Psoas muscle (tissue), 8 donors: ENCODE results near the gene HOXA11. TPM values are rescaled to one million over a fixed set of nuclear protein-coding genes. Genes with fewer than 3 reads are reported as not detected.
A peak's percentile ranks its signal among the peaks of the same experiment; 100 is the strongest.

Source experiments
- ATAC-seq, 4 donors: fragments of 200-7000 bp; cut with Tn5 transposase; one replicate each; pipeline ENCODE4 v1.9.1; 2020; ENCODE audit warnings: moderate library complexity in 3 of 4, mild to moderate bottlenecking in 2 of 4
- DNase-seq, 2 donors: peaks; one replicate each; pipeline ENCODE4 v3.0.0-alpha.2; 2020
- H3K27ac ChIP-seq: fragments of 200-600 bp; one replicate; pipeline ENCODE4 v1.8.0; 2022
- H3K27me3 ChIP-seq, 3 donors: fragments of 200-600 bp in 1 of 3; one replicate each; pipeline versions ENCODE4 v1.6.1 to v1.8.0; 2013 to 2022; ENCODE audit warnings: low read length in 2 of 3, mild to moderate bottlenecking in 2 of 3, moderate library complexity in 1 of 3; ENCODE audit not compliant: insufficient read depth in 3 of 3
- H3K36me3 ChIP-seq, 2 donors: fragments of 200-600 bp in 1 of 2; one replicate each; pipeline versions ENCODE4 v1.6.1 to v1.8.0; 2013 to 2022; ENCODE audit warnings: low read depth in 1 of 2, mild to moderate bottlenecking in 1 of 2, moderate library complexity in 1 of 2; ENCODE audit not compliant: insufficient read depth in 1 of 2
- H3K4me1 ChIP-seq: fragments of 200-600 bp; one replicate; pipeline ENCODE4 v1.8.0; 2022
- H3K4me3 ChIP-seq: fragments of 200-600 bp; one replicate; pipeline ENCODE4 v1.8.0; 2022; ENCODE audit warnings: mild to moderate bottlenecking
- H3K9me3 ChIP-seq: fragments of 200-600 bp; one replicate; pipeline ENCODE4 v1.8.0; 2022
- CTCF ChIP-seq: fragments of 200-600 bp; IDR thresholded peaks from one replicate; pipeline ENCODE4 v1.8.0; 2022; ENCODE audit warnings: antibody characterized with exemption
- WGBS, 3 donors: extraction: QIAGEN DNeasy Blood & Tissue Kit; methylation state at CpG; one replicate each; pipeline versions ENCODE4 v1.1.6 to v1.1.7; 2013; 5-methylcytosine and 5-hydroxymethylcytosine counted together
- intact Hi-C, 2 donors: fragments of 100-400 bp; cut with DNase I; formaldehyde crosslinking; loops; one replicate each; pipeline versions ENCODE4 v1.11.0 to v1.14.2; 2022
- polyA plus RNA-seq, 3 donors: library from polyadenylated mRNA; stranded (reverse); fragments of 200-250 nt; gene quantifications; one replicate each; pipeline ENCODE4 v1.2.3, GENCODE V29; 2013
- total RNA-seq, 4 donors: library from RNA; stranded (reverse); fragmentation: NEBNext Ultra II Directional in 2 of 4; extraction: Animal tissue kit (Norgen Biotek cat#: 25700) in 2 of 4; gene quantifications; one replicate each; pipeline versions ENCODE4 v1.2.1 to v1.2.4, GENCODE V29; 2021 to 2023
- donor health status: healthy with polysubstance abuse.
- donor health status: DM: no; HTN: no; CAD: no; lungs with moderate emphysema.
- donor health status: Bipolar disorder and iron deficiency.
- donor health status: healthy.
- donor health status: DM: yes; HTN: yes; CAD: no.
- donor health status: DM: no; HTN: no; CAD: no.
- donor health status: DM: no; HTN: no; CAD: no.
- donor health status: DM: yes; HTN: yes; CAD: no.

The HOXA11 gene
- total and polyA plus RNA-seq, 7 donors, result 0.08 to 1.1 (median 0.57) TPM; not detected in 3

GRCh38 chr7:27173511-27173955, 11.5 kb downstream of the HOXA11 start:
- DNase-seq (peak in 1 of 2 donors; percentile 81), ATAC-seq (peak; percentile 18 to 54 (median 44))
- WGBS, 3 donors, result 0 to 1% (median 0%) methylated on average over 40 to 59 of the region's 59 CpGs
- H3K27me3 ChIP-seq, result no peaks in the 10 kb centered on the region
- peaks cover 19% of the 10 kb centered on the region for H3K4me1 ChIP-seq
- peak overlapping the region; percentile 79 for H3K4me3 ChIP-seq
- H3K27ac ChIP-seq, result peak overlapping the region; percentile 92
- no peaks in the 10 kb centered on the region for H3K9me3 ChIP-seq
- TF ChIP-seq CTCF, result no peak
- no peaks in the 10 kb centered on the region for H3K36me3 ChIP-seq
- intact Hi-C loops, result loop anchor here in 1 of 2 donors (2.0 kb wide), 1 partner anchor 1317 kb away; no protein-coding TSS in a partner anchor

- Histone ChIP-seq H3K27me3 (no peaks in the 10 kb centered on the region), H3K27ac (peak overlapping the region; percentile 92), H3K9me3 (no peaks in the 10 kb centered on the region), H3K4me3 (peak overlapping the region; percentile 79), H3K4me1 (peaks cover 17% of the 10 kb centered on the region), H3K36me3 (no peaks in the 10 kb centered on the region)
- WGBS, 3 donors, result 0 to 1% (median 1%) methylated on average over 53 to 58 of the region's 58 CpGs
- DNase-seq (peak in 1 of 2 donors; percentile 89), ATAC-seq (peak; percentile 40 to 60 (median 51))
- intact Hi-C loops, result loop anchor here in 1 of 2 donors (2.0 kb wide), 1 partner anchor 1316 kb away; no protein-coding TSS in a partner anchor
- no peak for TF ChIP-seq CTCF
Measured at GRCh38 chr7:27172823-27173510, 12.1 kb downstream of the HOXA11 start.

GRCh38 chr7:27172315-27172774, 12.7 kb downstream of the HOXA11 start:
- intact Hi-C loops, result loop anchor here in 1 of 2 donors (2.0 kb wide), 1 partner anchor 1316 kb away; no protein-coding TSS in a partner anchor
- Histone ChIP-seq H3K27ac (peak overlapping the region; percentile 92), H3K4me3 (peak overlapping the region; percentile 79), H3K36me3 (no peaks in the 10 kb centered on the region), H3K4me1 (peaks cover 22% of the 10 kb centered on the region), H3K27me3 (no peaks in the 10 kb centered on the region), H3K9me3 (no peaks in the 10 kb centered on the region)
- peak in 1 of 2 donors; percentile 58 for DNase-seq
- no peak for ATAC-seq
- TF ChIP-seq CTCF, result no peak
- 10 to 20% (median 14%) methylated on average over 10 of the region's 10 CpGs for WGBS, 3 donors

- peak in 1 of 4 donors; percentile 15 for ATAC-seq
- H3K27me3 ChIP-seq, result no peaks in the 10 kb centered on the region
- H3K9me3 ChIP-seq, result no peaks in the 10 kb centered on the region
- intact Hi-C loops, result loop anchor here in 1 of 2 donors (2.0 kb wide), 1 partner anchor 1315 kb away; no protein-coding TSS in a partner anchor
- no peaks in the 10 kb centered on the region for H3K36me3 ChIP-seq
- H3K27ac ChIP-seq, result peak overlapping the region; percentile 92
- DNase-seq, result peak in 1 of 2 donors; percentile 49
- 15 to 20% (median 20%) methylated on average over 30 of the region's 30 CpGs for WGBS, 3 donors
- H3K4me1 ChIP-seq, result peaks cover 20% of the 10 kb centered on the region
- H3K4me3 ChIP-seq, result peak overlapping the region; percentile 79
- TF ChIP-seq CTCF, result no peak
Measured at GRCh38 chr7:27171637-27172314, 13.3 kb downstream of the HOXA11 start.
